Measurements from ENCODE around the gene POLD4.
"Not testable (repeated sequence)": the region's sequence is repeated elsewhere in the genome, so short reads cannot be mapped to it uniquely, and the experiment has no call there.

Gene POLD4

DNA sequence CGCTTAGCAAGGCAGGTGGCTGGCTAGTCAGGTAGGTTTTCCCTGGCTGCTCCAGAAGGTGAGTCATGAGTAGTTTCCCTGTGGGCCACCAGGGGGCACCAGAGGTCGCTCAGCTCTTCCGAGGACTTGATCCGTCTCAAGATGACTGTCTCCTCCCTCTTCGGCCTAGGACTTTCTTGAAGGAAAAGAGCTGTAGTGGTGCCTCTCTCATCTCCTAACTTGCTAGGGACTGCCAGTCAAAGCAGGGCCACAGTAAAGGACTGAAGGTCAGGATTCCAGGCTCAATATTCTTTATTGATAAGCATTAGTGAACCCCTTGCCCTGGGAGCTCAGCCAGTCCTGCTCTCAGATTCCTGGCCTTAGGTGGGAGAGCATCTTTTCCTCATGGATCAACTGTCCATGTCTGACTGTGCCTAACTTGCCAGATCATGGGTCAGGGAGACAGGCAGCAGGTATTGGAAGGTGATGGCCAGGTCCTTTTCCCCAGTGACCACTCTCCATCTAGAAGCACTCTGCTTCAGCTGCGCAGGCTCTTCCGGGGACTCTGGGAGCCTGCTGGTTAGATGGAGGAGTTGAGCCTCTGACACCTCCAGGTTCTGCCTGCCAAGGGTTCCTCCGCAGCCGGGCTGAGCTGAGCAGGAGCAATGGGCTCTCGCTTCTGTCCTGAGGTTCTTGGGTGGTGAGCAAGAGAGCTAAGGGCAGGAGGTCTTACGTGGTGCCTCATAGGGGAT is 1.9 kb downstream of the POLD4 start:
- peak; percentile 76 for DNase-seq

DNA sequence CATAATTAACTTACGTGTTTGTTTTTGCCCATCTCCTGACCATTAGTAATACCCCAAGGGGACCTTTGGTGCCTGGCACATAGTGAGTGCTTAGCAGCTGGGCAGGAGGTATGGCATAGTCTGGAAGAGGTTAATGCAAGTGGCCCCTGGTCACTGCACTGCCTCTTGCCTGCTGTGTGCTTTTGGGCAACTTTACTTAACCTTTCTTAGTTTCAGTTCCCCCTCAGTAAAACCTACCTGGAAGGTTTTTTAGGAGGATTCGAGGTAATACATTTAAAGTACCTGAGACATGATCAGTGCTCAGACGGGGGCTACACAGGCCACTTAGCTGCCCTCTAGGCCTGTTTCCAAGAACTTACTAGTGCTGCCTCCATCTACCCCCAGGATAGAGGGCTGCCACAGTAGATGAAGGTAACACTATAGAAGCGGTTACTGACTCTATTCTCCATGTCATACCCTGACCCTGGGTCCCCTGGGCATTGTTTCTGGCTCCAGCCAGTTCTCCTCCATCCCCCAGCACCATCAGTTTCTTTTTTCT is 3.3 kb downstream of the POLD4 start:
- no peak for DNase-seq

GRCh38 chr11:67349457-67349856 is 3.9 kb downstream of the POLD4 start:
- DNase-seq, result no peak

DNA sequence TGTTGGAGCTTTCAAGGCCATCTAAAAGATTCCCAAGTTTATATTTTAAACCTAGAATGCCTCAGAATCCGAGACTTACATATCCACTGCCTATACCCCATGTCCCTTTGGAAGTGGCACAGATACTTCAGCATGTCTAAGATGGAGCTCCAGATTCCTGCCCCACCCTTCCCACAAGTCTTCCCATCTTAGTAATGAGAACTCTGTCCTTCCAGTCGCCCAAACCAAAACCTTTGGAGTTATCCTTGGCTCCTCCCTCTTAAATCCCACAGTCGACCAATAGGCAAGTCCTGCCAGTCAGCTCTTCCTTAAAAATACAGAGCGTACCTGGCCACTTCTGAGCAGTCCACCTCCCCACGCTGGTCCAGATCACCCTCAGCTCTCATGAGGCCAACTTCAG is 4.3 kb downstream of the POLD4 start:
- DNase-seq, result no peak

- DNase-seq, result no peak
Measured at GRCh38 chr11:67347964-67348749, 5.2 kb downstream of the POLD4 start.

DNA sequence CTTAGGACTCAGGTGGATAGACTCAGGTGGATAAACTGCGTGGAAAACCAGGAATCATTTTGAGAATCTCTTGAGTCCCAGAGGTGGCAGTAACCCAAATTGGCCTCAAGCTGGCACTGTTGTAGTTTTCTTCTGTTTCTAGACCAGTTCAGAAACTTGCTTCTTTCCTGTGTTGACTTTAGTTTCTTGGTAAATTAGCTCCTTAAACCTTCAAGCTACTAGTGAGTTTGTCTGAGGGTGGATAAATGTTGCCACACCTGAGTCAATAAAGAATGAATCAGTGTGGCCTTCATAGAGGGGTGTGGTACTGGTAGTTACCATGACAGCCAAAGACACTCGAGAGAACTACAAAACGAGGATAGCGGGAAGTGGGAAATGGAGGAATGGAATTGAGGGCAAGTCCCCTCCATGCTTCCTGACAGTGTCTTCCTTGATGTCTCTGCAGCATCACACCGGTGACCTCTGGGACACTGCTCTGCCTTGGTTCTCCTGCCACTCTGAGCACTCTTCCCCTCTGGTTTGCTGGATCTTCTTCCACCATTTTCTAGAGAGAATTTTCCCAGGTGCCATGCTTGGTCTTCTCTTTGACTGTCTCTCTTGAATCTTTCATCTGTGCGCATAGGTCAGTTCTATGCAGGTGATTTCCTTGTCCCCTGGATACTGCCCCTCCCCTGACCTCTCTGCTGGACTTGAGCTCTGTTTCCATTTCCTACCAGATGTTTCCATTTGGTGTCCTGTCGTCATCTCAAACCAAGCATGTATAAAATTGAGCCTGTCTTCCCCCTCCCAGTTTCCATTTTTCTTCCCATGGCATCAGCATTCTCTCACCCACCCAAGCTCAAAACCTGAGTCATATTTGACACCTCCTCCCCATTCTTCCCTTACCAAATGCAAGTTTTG is 7.2 kb downstream of the POLD4 start:
- peak; percentile 49 for DNase-seq

- DNase-seq, result no peak
Measured at GRCh38 chr11:67345247-67345919, 8.0 kb downstream of the POLD4 start.

DNA sequence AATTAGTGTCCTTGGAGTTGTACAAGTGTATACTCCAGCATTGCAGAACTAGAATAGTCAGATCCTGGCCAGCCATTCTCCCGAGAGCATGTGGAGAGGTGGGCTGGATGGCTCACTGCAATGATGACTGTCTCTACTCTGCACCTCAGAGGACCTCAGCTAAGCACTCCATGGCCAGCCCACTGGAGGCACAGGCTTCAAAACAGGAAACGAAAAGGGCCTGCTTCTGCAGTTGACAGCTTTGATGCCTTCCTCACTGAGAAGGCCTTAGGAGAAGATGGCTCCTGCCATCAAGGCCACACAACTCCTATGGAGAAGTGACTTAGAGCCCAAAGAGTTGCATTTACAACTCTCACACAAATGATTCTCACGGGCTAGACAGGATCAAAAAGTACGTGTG is 9.1 kb downstream of the POLD4 start:
- DNase-seq, result peak; percentile 29

DNA sequence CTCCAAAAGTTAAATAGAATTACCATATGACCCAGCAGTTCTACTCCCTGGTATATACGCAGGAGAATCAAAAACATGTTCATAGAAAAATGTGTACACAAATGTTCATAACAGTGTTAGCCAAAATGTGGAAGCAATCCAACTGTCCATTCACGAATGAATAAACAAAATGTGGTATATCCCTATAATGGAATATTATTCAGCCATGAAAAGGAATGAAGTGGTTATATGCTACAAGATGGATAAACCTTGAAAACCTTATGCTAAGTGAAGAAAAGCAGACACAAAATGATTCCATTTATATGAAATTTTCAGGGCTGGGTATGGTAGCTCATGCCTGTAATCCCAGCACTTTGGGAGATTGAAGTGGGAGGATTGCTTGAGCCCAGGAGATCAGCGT is 16.1 kb downstream of the POLD4 start:
- no peak for DNase-seq

DNA sequence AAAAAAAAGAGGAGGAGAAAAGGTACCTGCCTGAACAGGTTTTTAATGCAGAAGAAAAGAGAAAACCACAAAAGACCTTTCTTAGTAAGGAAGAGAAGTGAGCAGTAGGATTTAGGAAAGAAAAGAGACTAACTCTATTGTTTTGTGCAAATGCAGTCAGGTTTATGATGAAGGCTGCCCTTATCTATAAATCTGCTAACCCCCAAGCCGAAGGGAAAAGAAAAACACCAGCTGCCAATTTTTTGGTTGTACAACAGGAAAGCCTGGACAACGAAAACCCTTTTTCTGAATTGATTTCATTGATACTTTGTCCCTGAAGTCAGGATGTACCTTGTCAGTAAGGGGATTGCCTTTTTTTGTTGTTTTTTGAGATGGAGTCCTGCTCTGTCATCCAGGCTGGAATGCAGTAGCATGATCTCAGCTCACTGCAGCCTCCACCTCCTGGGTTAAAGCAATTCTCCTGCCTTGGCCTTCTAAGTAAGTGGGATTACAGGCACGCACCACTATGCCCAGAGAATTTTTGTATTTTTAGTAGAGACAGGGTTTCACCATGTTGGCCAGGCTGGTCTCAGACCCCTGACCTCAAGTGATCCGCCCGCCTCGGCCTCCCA is 21.2 kb downstream of the POLD4 start:
- DNase-seq, result no peak

GRCh38 chr11:67323526-67323925 is 29.8 kb downstream of the POLD4 start:
- DNase-seq, result no peak

GRCh38 chr11:67322049-67322448 is 31.3 kb downstream of the POLD4 start:
- no peak for DNase-seq

DNA sequence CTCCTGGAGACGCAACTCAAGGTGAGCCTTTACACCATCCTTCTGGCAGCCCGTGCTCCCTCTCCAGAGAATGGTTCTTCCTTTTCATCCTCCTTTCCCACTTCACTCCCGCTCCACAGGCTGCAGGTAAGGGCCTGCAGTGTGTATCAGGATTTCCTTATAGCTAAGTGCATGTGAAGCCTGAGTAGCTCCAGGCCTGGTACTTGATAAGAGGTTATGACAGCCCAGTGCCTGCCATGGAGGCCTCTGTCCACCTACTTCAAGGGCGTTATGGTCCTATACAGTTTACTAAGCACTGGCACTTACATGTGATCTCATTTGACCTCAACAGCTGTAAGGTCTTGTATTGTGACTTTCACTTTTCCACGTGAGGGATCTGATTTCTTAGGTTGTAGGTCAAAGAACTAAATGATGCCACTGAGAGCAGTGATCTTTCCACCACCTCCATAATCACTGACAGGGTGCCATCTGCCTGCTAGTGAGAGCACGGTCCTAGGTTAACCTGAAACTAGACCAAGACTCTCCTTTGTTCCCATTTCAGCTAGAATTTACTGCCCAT is 32.0 kb downstream of the POLD4 start:
- no peak for DNase-seq

GRCh38 chr11:67320691-67321090 is 32.7 kb downstream of the POLD4 start:
- no peak for DNase-seq

- DNase-seq, result no peak
Measured at GRCh38 chr11:67320011-67320410, 33.3 kb downstream of the POLD4 start.

- not testable (repeated sequence) for DNase-seq
Measured at GRCh38 chr11:67318876-67319275, 34.5 kb downstream of the POLD4 start.

- no peak for DNase-seq
Measured at GRCh38 chr11:67317888-67318555, 35.3 kb downstream of the POLD4 start.

DNA sequence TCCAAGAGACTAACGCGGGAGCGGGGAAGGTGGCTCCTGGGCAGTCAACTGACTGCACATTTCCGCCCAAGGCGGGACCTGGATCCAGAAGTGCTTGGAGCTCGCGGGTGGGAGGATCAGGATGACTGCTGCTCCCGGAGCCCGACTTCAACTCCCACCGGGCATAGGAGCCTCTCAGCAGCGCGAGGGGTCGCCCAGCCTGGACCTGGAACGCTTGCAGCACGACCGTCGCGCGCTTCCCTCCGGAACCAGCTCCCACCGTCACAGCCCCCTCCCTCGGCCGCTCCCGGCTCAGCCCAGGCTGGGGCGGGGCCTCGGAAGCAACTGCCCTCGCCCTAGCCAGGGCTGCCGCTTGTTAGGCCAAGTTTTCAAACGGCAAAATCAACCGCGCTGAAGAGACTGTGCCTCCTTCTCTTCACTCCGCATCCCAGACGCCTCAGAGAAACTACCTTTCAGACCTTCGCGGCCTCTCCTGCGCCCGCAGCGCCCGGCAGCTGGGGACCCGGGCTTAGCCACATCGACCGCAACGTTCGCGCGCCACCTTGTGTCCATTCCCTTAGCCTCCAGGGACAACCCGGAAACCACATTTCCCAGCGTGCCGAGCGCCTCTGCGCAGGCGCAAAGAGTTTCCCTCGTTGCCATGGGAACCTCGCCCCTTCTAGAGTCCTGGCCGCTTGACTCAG is 36.0 kb downstream of the POLD4 start:
- peak; percentile 98 for DNase-seq

DNA sequence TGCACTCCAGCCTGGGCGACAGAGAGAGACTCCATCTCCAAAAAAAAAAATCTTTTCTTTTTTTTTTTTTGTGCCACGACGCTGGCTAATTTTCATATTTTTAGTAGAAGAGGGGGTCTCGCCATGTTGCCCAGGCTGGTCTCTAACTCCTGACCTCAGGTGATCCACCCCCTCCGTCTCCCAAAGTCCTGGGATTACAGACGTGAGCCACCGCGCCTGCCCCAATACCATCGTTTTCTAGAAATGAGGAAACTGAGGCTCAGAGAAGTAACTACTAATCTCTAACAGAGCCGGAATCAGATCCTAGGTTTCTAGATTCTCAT is 36.5 kb downstream of the POLD4 start:
- DNase-seq, result no peak

- no peak for DNase-seq
Measured at GRCh38 chr11:67315325-67315909, 37.9 kb downstream of the POLD4 start.

Data from CD4-positive, alpha-beta T cell treated with Interleukin-17A for 1 hour (primary cell).